ENCODE data around the gene PRPF8.

- TF ChIP-seq ZNF274 (IDR thresholded peaks at IDR 0.05; ENCODE audit: low read depth, low read length): no peak
- TF ChIP-seq SUZ12 (IDR thresholded peaks at IDR 0.05; ENCODE audit: extremely low read depth, insufficient read depth, insufficient read length): no peak
- no peak for TF ChIP-seq YY1 (IDR thresholded peaks at IDR 0.05; ENCODE audit: insufficient read depth, insufficient read length)
These were observed 8.3 kb downstream of the PRPF8 start for GRCh38 chr17:1676401-1676800.

Measured in NT2/D1 (cell line).